Central memory CD8-positive, alpha-beta T cell (primary cell): ENCODE measurements around the gene MEGF9.

Source experiments
- ATAC-seq: fragments of 150-1000 bp; cut with Tn5 transposase; replicated peaks from 2 replicates; pipeline ENCODE4 v1.10.0; 2022; ENCODE audit warnings: mild to moderate bottlenecking, moderate FRiP score, moderate number of reproducible peaks; ENCODE audit not compliant: poor library complexity, severe bottlenecking; ENCODE audit errors: extremely low read depth
- DNase-seq, 2 donors: peaks; one replicate each; pipeline ENCODE4 v3.0.0; 2021; ENCODE audit warnings: low spot score in 2 of 2
- H3K27ac Mint-ChIP-seq: one replicate; pipeline ENCODE4 v1.8.0; 2022; ENCODE audit warnings: low read depth, mild to moderate bottlenecking, moderate library complexity, mixed read lengths
- H3K27me3 Mint-ChIP-seq: one replicate; pipeline ENCODE4 v1.8.0; 2022; ENCODE audit warnings: mixed read lengths
- H3K36me3 Mint-ChIP-seq: one replicate; pipeline ENCODE4 v1.8.0; 2022; ENCODE audit warnings: mild to moderate bottlenecking, moderate library complexity, mixed read lengths; ENCODE audit not compliant: insufficient read depth
- H3K4me1 Mint-ChIP-seq: one replicate; pipeline ENCODE4 v1.8.0; 2022; ENCODE audit warnings: mixed read lengths
- H3K4me3 Mint-ChIP-seq: one replicate; pipeline ENCODE4 v1.8.0; 2022; ENCODE audit warnings: mild to moderate bottlenecking, moderate library complexity, mixed read lengths
- H3K9me3 Mint-ChIP-seq: one replicate; pipeline ENCODE4 v1.8.0; 2022; ENCODE audit warnings: mixed read lengths

The MEGF9 gene

DNA sequence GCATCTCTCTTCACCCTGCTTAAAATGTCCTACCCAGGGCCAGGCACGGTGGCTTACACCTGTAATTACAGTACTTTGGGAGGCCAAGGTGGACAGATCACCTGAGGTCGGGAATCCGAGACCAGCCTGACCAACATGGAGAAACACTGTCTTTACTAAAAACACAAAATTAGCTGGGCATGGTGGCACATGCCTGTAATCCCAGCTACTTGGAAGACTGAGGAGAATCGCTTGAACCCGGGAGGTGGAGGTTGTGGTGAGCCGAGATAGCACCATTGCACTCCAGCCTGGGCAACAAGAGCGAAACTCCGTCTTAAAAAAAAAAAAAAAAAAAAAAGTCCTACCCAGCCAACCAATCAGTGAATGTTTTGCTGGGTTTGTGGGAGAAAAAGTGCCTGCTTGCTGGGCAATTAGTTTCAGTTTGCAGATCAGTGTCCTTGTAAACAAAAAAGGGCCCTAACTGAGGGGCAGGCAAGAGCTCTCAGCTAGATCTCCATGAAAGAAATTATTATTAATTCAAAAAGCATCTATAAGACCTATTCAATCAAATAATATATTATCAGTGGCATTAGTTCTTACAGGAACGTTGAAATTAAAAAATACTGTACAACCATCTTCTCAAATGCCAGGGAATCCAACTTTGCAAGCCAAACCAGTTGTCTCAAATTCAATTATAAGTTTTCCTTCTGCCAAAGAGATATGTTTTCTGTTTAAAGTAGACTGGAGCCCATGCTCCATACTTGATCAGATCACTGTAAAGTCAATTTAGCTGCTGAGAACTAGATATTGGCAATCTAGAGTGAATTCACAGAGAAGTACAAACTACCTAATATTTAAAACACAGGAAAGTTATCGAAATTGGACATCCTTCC, 3.9 kb downstream of the MEGF9 start:
- DNase-seq (peak in 1 of 2 donors; percentile 16), ATAC-seq (no peak)
- no peaks in the 10 kb centered on the region for H3K27me3 Mint-ChIP-seq
- H3K4me1 Mint-ChIP-seq: peaks cover 48% of the 10 kb centered on the region
- peak overlapping the region; percentile 94 for H3K4me3 Mint-ChIP-seq
- no peaks in the 10 kb centered on the region for H3K9me3 Mint-ChIP-seq
- H3K36me3 Mint-ChIP-seq: peaks cover 7% of the 10 kb centered on the region
- H3K27ac Mint-ChIP-seq: peak overlapping the region; percentile 96

GRCh38 chr9:120708526-120709224, 5.6 kb downstream of the MEGF9 start:
- DNase-seq (no peak), ATAC-seq (no peak)
- Mint-ChIP-seq H3K4me3 (peak overlapping the region; percentile 94), H3K36me3 (peaks cover 9% of the 10 kb centered on the region), H3K27ac (peak overlapping the region; percentile 96), H3K9me3 (no peaks in the 10 kb centered on the region), H3K4me1 (peaks cover 48% of the 10 kb centered on the region), H3K27me3 (no peaks in the 10 kb centered on the region)

GRCh38 chr9:120707170-120707569, 7.1 kb downstream of the MEGF9 start:
- peaks cover 34% of the 10 kb centered on the region for H3K4me1 Mint-ChIP-seq

DNA sequence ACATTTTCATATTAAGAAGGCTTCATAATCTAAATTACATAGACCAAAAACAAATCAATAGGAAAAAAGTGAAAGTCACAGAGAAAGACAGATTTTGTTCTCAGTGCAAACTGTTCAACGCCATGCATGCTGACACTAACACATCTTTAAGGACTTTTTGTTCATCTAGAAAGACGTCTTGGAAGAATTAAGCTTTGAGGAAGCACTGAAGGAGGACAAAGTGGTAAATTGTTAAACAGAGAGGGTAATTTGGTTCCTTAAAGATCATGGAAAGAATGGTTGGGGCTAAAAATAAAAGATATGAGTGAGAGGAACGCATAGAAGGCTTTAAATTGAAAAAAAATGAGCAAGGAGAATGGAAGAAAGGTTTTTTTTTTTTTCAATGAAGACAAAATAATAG, 9.1 kb downstream of the MEGF9 start:
- DNase-seq: no peak
- H3K4me1 Mint-ChIP-seq: peaks cover 20% of the 10 kb centered on the region
- no peak for ATAC-seq
- no peak overlapping the region for H3K4me3 Mint-ChIP-seq
- H3K27me3 Mint-ChIP-seq: no peaks in the 10 kb centered on the region
- H3K9me3 Mint-ChIP-seq: no peaks in the 10 kb centered on the region
- H3K27ac Mint-ChIP-seq: peak overlapping the region; percentile 15
- peaks cover 4% of the 10 kb centered on the region for H3K36me3 Mint-ChIP-seq

More at GRCh38 chr9:120707170-120707569, 7.1 kb downstream of the MEGF9 start:
- no peaks in the 10 kb centered on the region for H3K27me3 Mint-ChIP-seq
- DNase-seq: no peak
- ATAC-seq: no peak
- no peaks in the 10 kb centered on the region for H3K9me3 Mint-ChIP-seq
- H3K36me3 Mint-ChIP-seq: peaks cover 4% of the 10 kb centered on the region
- no peak overlapping the region for H3K4me3 Mint-ChIP-seq
- no peak overlapping the region for H3K27ac Mint-ChIP-seq

DNA sequence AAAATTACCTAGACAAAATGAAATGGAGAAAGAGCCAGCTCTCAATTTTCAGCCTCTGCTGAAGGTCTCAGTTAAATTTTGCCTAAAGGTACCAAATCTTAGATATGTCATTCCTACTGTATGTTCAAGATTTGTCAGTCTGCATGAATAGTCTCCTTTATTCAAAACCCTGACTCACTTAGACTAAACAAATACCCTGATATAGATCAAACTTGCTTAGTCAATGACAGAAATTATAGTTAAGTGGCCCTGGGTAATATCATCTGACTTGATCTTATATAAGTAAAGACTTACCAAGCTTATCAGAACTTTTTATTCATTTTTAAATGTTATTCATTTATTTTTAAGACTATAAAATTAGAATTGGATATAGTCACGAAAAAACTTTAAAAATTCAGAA, 12.2 kb downstream of the MEGF9 start:
- Mint-ChIP-seq H3K4me3 (no peak overlapping the region), H3K27me3 (no peaks in the 10 kb centered on the region), H3K36me3 (peaks cover 4% of the 10 kb centered on the region), H3K4me1 (peaks cover 13% of the 10 kb centered on the region), H3K9me3 (no peaks in the 10 kb centered on the region), H3K27ac (no peak overlapping the region)
- DNase-seq (no peak), ATAC-seq (no peak)

- no peak overlapping the region for H3K27ac Mint-ChIP-seq
- ATAC-seq: no peak
- no peak for DNase-seq
- H3K9me3 Mint-ChIP-seq: no peaks in the 10 kb centered on the region
- no peak overlapping the region for H3K4me3 Mint-ChIP-seq
- peaks cover 4% of the 10 kb centered on the region for H3K36me3 Mint-ChIP-seq
- H3K4me1 Mint-ChIP-seq: peaks cover 19% of the 10 kb centered on the region
- no peaks in the 10 kb centered on the region for H3K27me3 Mint-ChIP-seq
These were observed 13.0 kb downstream of the MEGF9 start for GRCh38 chr9:120701248-120701647.

- H3K27me3 Mint-ChIP-seq: no peaks in the 10 kb centered on the region
- H3K9me3 Mint-ChIP-seq: no peaks in the 10 kb centered on the region
- H3K4me1 Mint-ChIP-seq: peaks cover 18% of the 10 kb centered on the region
- H3K4me3 Mint-ChIP-seq: no peak overlapping the region
- ATAC-seq: no peak
- no peak for DNase-seq
- H3K36me3 Mint-ChIP-seq: peaks cover under 1% of the 10 kb centered on the region
- no peak overlapping the region for H3K27ac Mint-ChIP-seq
These were observed 15.5 kb downstream of the MEGF9 start for GRCh38 chr9:120698766-120699165.

- Mint-ChIP-seq H3K27ac (no peak overlapping the region), H3K9me3 (no peaks in the 10 kb centered on the region), H3K4me3 (no peak overlapping the region), H3K4me1 (peaks cover 31% of the 10 kb centered on the region), H3K36me3 (peaks cover 2% of the 10 kb centered on the region), H3K27me3 (no peaks in the 10 kb centered on the region)
- ATAC-seq (no peak), DNase-seq (no peak)
These were observed 16.8 kb downstream of the MEGF9 start for GRCh38 chr9:120697448-120697847.

DNA sequence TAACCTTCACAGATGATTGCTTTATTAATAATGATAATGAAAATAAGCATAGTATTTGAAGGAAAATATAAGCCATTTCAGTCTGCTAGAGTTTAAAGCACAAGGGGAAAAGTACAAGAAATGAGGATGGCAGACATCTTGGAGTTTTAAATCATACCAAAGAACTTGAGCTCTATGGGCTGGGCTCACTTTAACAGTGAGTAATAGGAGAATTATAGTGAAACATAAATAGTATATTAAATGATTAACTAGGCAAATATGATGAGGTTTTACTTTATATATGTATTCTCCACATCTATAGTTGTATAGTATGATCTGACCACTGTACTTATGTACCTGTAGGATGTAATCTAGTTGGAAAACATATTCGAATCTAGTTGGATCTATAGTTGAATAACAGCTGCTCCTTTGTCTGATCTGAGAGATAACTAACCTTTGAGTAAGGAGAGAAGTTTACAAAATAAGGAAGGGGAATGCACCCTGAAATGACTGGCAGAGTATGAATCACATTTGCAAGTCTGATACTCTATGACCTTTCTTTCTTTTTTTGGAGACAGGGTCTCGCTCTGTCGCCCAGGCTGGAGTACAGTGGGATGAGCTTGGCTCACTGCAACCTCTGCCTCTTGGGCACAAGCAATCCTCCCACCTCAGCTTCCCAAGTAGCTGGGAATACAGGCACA, 17.6 kb downstream of the MEGF9 start:
- DNase-seq (no peak), ATAC-seq (no peak)
- H3K4me1 Mint-ChIP-seq: peaks cover 36% of the 10 kb centered on the region
- H3K27ac Mint-ChIP-seq: no peak overlapping the region
- no peaks in the 10 kb centered on the region for H3K9me3 Mint-ChIP-seq
- H3K36me3 Mint-ChIP-seq: peaks cover 2% of the 10 kb centered on the region
- H3K27me3 Mint-ChIP-seq: no peaks in the 10 kb centered on the region
- no peak overlapping the region for H3K4me3 Mint-ChIP-seq

DNA sequence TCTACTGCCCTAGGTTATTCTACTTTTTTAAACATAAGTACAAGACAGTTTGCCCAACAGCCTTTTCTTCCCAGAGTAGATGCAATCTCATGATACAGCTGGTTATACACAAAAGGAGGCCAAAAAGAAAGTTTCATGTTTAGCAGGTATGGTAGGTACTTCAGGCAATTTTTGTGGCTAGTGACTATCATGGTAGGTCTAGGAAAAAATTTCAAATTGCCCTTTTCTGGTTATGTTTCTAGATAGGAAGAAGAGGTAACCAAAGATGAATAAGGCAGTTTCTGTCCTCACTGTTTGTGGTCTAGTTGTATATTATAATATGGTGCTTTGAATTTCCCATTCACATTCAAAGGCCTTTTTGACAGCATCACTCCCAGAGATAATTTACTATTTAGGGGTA, 19.7 kb downstream of the MEGF9 start:
- Mint-ChIP-seq H3K4me1 (peaks cover 36% of the 10 kb centered on the region), H3K9me3 (no peaks in the 10 kb centered on the region), H3K27me3 (no peaks in the 10 kb centered on the region), H3K4me3 (no peak overlapping the region), H3K27ac (peak overlapping the region; percentile 64), H3K36me3 (peaks cover 2% of the 10 kb centered on the region)
- ATAC-seq: no peak
- no peak for DNase-seq

GRCh38 chr9:120693700-120694008, 20.6 kb downstream of the MEGF9 start:
- Mint-ChIP-seq H3K27me3 (no peaks in the 10 kb centered on the region), H3K4me1 (peaks cover 36% of the 10 kb centered on the region), H3K36me3 (peaks cover 2% of the 10 kb centered on the region), H3K4me3 (no peak overlapping the region), H3K27ac (peak overlapping the region; percentile 88), H3K9me3 (no peaks in the 10 kb centered on the region)
- DNase-seq (no peak), ATAC-seq (no peak)

DNA sequence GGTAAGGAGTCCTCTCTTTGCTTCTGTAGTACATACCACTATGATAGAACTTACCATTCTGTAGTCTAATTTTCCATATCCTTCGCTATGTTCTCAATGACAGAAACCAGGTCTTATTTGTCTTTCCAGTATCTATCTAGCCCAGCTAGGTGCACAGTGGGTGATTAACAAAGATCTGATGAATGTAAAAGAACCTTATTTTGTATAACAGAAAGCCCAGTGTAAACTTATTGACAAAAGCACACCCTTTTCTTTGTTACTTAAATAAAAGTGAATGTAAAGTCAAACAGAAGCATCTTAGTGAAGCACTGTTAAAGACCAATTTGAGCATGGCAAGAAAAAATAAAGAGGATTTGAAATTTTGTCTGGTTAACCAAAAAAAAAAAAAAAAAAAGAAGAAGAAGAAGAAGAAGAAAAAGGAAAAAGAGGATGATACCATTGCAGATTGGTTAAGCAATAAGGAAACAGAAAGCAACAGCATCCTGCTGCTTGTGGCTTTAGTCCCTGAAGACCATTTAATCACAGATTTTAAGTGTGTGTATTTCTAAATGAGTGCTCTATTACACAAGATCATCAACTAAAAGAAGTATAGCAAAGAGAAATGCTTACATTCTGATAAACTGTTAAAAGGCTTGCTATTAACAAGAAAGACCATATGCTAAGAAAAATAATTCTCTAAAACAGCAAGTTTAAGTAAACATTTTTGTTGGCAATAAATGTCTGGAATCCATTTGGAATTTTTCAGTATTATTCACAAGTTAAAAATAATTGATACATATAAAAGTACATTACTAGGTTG, 21.2 kb downstream of the MEGF9 start:
- Mint-ChIP-seq H3K9me3 (no peaks in the 10 kb centered on the region), H3K27ac (peak overlapping the region; percentile 88), H3K4me1 (peaks cover 36% of the 10 kb centered on the region), H3K27me3 (no peaks in the 10 kb centered on the region), H3K36me3 (peaks cover 2% of the 10 kb centered on the region), H3K4me3 (no peak overlapping the region)
- ATAC-seq: no peak
- DNase-seq: no peak
